Measurements from ENCODE around the gene DENND10. TPM values are rescaled to one million over a fixed set of nuclear protein-coding genes. Genes with fewer than 3 reads are reported as not detected.

The DENND10 gene
- total and polyA plus RNA-seq, 2 experiments from 2014 or later: 75.3 to 94.7 TPM

- H3K9me3 ChIP-seq (ENCODE audit: low read depth): no peaks in the 10 kb centered on the region
- TF ChIP-seq EZH2phosphoT487 (IDR thresholded peaks at IDR 0.05; ENCODE audit: low read depth, severe bottlenecking, unreplicated experiment) (no peak), EZH2 (IDR thresholded peaks at IDR 0.05; ENCODE audit: borderline replicate concordance) (no peak)
- TF ChIP-seq, protein P1, sequence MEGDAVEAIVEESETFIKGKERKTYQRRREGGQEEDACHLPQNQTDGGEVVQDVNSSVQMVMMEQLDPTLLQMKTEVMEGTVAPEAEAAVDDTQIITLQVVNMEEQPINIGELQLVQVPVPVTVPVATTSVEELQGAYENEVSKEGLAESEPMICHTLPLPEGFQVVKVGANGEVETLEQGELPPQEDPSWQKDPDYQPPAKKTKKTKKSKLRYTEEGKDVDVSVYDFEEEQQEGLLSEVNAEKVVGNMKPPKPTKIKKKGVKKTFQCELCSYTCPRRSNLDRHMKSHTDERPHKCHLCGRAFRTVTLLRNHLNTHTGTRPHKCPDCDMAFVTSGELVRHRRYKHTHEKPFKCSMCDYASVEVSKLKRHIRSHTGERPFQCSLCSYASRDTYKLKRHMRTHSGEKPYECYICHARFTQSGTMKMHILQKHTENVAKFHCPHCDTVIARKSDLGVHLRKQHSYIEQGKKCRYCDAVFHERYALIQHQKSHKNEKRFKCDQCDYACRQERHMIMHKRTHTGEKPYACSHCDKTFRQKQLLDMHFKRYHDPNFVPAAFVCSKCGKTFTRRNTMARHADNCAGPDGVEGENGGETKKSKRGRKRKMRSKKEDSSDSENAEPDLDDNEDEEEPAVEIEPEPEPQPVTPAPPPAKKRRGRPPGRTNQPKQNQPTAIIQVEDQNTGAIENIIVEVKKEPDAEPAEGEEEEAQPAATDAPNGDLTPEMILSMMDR (IDR thresholded peaks at IDR 0.05; ENCODE audit: poor library complexity): no peak
- no peak overlapping the region for H3K4me2 ChIP-seq
- H3K36me3 ChIP-seq (replicated peaks; ENCODE audit: insufficient read depth, low read depth): peaks cover 11% of the 10 kb centered on the region
- H3K27ac ChIP-seq: no peak overlapping the region
- peaks cover 54% of the 10 kb centered on the region for H4K20me1 ChIP-seq (ENCODE audit: insufficient read depth, poor library complexity, severe bottlenecking)
- no peak overlapping the region for H3K4me3 ChIP-seq
- 98% methylated on average over 9 of the region's 9 CpGs for WGBS (ENCODE audit: low lambda C conversion rate, missing lambda C conversion rate)
- H3K79me2 ChIP-seq: peaks cover 97% of the 10 kb centered on the region
- no peak overlapping the region for H2AFZ ChIP-seq
- DNase-seq (ENCODE audit: low spot score): no peak
- H3K27me3 ChIP-seq: no peaks in the 10 kb centered on the region
- no peaks in the 10 kb centered on the region for H3K4me1 ChIP-seq (ENCODE audit: insufficient read depth)
- H3K9me2 ChIP-seq (replicated peaks; ENCODE audit: insufficient read depth): no peaks in the 10 kb centered on the region
These were observed 33.3 kb upstream of the DENND10 start for GRCh38 chr10:119070395-119071165.

GRCh38 chr10:119073584-119073983, 30.3 kb upstream of the DENND10 start:
- TF ChIP-seq EZH2 (IDR thresholded peaks at IDR 0.05; ENCODE audit: borderline replicate concordance) (no peak), EZH2phosphoT487 (IDR thresholded peaks at IDR 0.05; ENCODE audit: low read depth, severe bottlenecking, unreplicated experiment) (no peak)
- TF ChIP-seq, protein P1 (IDR thresholded peaks at IDR 0.05; ENCODE audit: poor library complexity): no peak
- no peak for DNase-seq (ENCODE audit: low spot score)
- Histone ChIP-seq H3K4me3 (no peak overlapping the region), H3K9me3 (ENCODE audit: low read depth) (no peaks in the 10 kb centered on the region), H4K20me1 (ENCODE audit: insufficient read depth, poor library complexity, severe bottlenecking) (peaks cover 69% of the 10 kb centered on the region), H3K9me2 (replicated peaks; ENCODE audit: insufficient read depth) (no peaks in the 10 kb centered on the region), H3K36me3 (replicated peaks; ENCODE audit: insufficient read depth, low read depth) (peaks cover 7% of the 10 kb centered on the region), H2AFZ (no peak overlapping the region), H3K4me1 (ENCODE audit: insufficient read depth) (peaks cover 11% of the 10 kb centered on the region), H3K27ac (no peak overlapping the region), H3K4me2 (no peak overlapping the region), H3K27me3 (no peaks in the 10 kb centered on the region), H3K79me2 (peaks cover 100% of the 10 kb centered on the region)
- 93% methylated on average over 6 of the region's 6 CpGs for WGBS (ENCODE audit: low lambda C conversion rate, missing lambda C conversion rate)

GRCh38 chr10:119078422-119079179, 25.3 kb upstream of the DENND10 start:
- DNase-seq (ENCODE audit: low spot score): no peak
- TF ChIP-seq, protein P1 (IDR thresholded peaks at IDR 0.05; ENCODE audit: poor library complexity): no peak
- TF ChIP-seq EZH2 (IDR thresholded peaks at IDR 0.05; ENCODE audit: borderline replicate concordance): no peak
- TF ChIP-seq EZH2phosphoT487 (IDR thresholded peaks at IDR 0.05; ENCODE audit: low read depth, severe bottlenecking, unreplicated experiment): no peak
- WGBS (ENCODE audit: low lambda C conversion rate, missing lambda C conversion rate): 40% methylated on average over 10 of the region's 10 CpGs
- Histone ChIP-seq H3K27ac (peak overlapping the region; percentile 99), H3K36me3 (replicated peaks; ENCODE audit: insufficient read depth, low read depth) (no peaks in the 10 kb centered on the region), H3K4me2 (peak overlapping the region; percentile 87), H3K9me3 (ENCODE audit: low read depth) (no peaks in the 10 kb centered on the region), H3K79me2 (peaks cover 72% of the 10 kb centered on the region), H2AFZ (no peak overlapping the region), H3K4me3 (peak overlapping the region; percentile 96), H4K20me1 (ENCODE audit: insufficient read depth, poor library complexity, severe bottlenecking) (peaks cover 62% of the 10 kb centered on the region), H3K4me1 (ENCODE audit: insufficient read depth) (peaks cover 12% of the 10 kb centered on the region), H3K27me3 (no peaks in the 10 kb centered on the region), H3K9me2 (replicated peaks; ENCODE audit: insufficient read depth) (no peaks in the 10 kb centered on the region)

All from hepatocyte (in vitro differentiated cells).